Measurements from ENCODE around the gene CFAP47. TPM values are rescaled to one million over a fixed set of nuclear protein-coding genes. Genes with fewer than 3 reads are reported as not detected.
"Not testable (repeated sequence)": the region's sequence is repeated elsewhere in the genome, so short reads cannot be mapped to it uniquely, and the experiment has no call there.

The CFAP47 gene
- total and polyA plus RNA-seq, 8 donors: 1.1 to 2.2 TPM; not detected in 6

DNA sequence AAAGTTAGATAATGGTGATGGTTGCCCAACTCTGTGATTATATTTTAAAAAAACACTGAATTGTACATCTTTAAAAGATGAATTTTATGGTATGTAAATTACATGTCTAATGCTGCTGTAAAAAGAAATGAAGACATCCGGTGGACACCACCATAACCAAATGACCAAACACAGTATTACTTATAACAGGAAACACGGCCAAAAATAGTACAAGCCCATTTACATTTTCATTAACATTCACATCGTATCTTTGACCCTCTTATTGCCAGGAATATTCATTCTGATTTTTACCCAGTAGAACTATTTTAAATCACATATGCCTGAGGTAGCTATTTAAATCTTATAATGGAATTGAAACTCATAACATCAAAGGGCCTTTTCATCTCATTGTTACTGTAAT is 143.2 kb downstream of the CFAP47 start:
- H3K36me3 ChIP-seq: no peaks in the 10 kb centered on the region
- no peaks in the 10 kb centered on the region for H3K4me1 ChIP-seq
- no peak overlapping the region for H3K27ac ChIP-seq
- H3K4me3 ChIP-seq: no peak overlapping the region
- no peaks in the 10 kb centered on the region for H3K27me3 ChIP-seq
- no peaks in the 10 kb centered on the region for H3K9me3 ChIP-seq
- intact Hi-C loops (cut with DNase I; ENCODE audit: low total_unique reads): no loop called here
- no peak for TF ChIP-seq EP300 (IDR thresholded peaks at IDR 0.05)
- TF ChIP-seq CTCF (IDR thresholded peaks at IDR 0.05): no peak
- TF ChIP-seq POLR2AphosphoS5 (IDR thresholded peaks at IDR 0.05): no peak
- no peak for TF ChIP-seq POLR2A (IDR thresholded peaks at IDR 0.05)
- DNase-seq: no peak
- WGBS, 5 donors: 68 to 92% (median 78%) methylated on average over 3 of the region's 3 CpGs

DNA sequence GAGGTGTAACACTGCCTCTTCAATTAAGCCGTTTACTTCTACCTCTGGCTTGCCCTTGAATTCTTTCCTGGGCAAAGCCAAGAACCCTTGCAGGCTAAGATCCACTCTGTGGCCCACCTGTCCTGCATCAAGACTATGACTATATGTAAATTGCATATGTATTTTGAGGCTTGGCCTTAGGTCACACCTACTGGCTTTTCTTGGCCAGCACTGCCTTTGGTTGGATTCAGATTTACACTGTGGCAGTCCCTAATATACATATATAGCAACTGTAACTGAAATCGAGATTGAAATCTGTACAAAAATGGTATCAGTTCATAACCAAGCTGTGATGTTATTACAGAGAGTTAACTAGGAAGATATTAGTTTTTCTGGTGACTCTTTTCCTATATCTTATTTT is 151.5 kb downstream of the CFAP47 start:
- no peaks in the 10 kb centered on the region for H3K4me1 ChIP-seq
- no peak for TF ChIP-seq EP300 (IDR thresholded peaks at IDR 0.05)
- TF ChIP-seq POLR2AphosphoS5 (IDR thresholded peaks at IDR 0.05): no peak

DNA sequence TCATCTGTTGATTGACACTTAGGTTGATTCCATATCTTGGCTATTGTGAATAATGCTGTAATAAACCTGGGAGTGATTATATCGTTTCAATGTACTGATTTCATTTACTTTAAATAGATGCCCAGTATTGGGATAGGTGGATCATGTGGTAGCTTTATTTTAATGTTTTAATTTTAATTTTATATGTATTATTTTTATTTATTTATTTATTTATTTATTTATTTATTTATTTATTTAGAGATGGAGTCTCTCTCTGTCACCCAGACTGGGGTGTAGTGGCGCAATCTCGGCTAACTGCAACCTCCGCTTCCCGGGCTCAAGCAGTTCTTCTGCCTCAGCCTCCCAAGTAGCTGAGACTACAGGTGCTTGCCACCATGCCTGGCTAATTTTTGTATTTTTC is 155.5 kb downstream of the CFAP47 start:
- H3K27me3 ChIP-seq; H3K36me3 ChIP-seq; H3K4me1 ChIP-seq; DNase-seq; intact Hi-C loops (cut with DNase I; ENCODE audit: low total_unique reads); H3K27ac ChIP-seq; H3K9me3 ChIP-seq; H3K4me3 ChIP-seq: not testable (repeated sequence)
- WGBS, 5 donors: 87 to 97% (median 96%) methylated on average over 5 of the region's 5 CpGs

More for the DNA sequence above, 151.5 kb downstream of the CFAP47 start:
- no peak for DNase-seq
- intact Hi-C loops (cut with DNase I; ENCODE audit: low total_unique reads): no loop called here
- no peaks in the 10 kb centered on the region for H3K9me3 ChIP-seq
- no peaks in the 10 kb centered on the region for H3K36me3 ChIP-seq
- WGBS, 5 donors: 78 to 89% (median 84%) methylated on average over 2 of the region's 2 CpGs
- H3K4me3 ChIP-seq: no peak overlapping the region
- no peaks in the 10 kb centered on the region for H3K27me3 ChIP-seq
- H3K27ac ChIP-seq: no peak overlapping the region

- no peaks in the 10 kb centered on the region for H3K36me3 ChIP-seq
- H3K27me3 ChIP-seq: no peaks in the 10 kb centered on the region
- no peaks in the 10 kb centered on the region for H3K4me1 ChIP-seq
- 64 to 86% (median 80%) methylated on average over 1 of the region's 1 CpG for WGBS, 5 donors
- DNase-seq: peak in 1 of 2 donors; percentile 9
- no peak overlapping the region for H3K4me3 ChIP-seq
- TF ChIP-seq POLR2A (IDR thresholded peaks at IDR 0.05): no peak
- no peak for TF ChIP-seq EP300 (IDR thresholded peaks at IDR 0.05)
- TF ChIP-seq POLR2AphosphoS5 (IDR thresholded peaks at IDR 0.05): no peak
- TF ChIP-seq CTCF (IDR thresholded peaks at IDR 0.05): no peak
- intact Hi-C loops (cut with DNase I; ENCODE audit: low total_unique reads): no loop called here
- no peak overlapping the region for H3K27ac ChIP-seq
- no peaks in the 10 kb centered on the region for H3K9me3 ChIP-seq
These were observed 163.7 kb downstream of the CFAP47 start for GRCh38 chrX:36083256-36083655.

DNA sequence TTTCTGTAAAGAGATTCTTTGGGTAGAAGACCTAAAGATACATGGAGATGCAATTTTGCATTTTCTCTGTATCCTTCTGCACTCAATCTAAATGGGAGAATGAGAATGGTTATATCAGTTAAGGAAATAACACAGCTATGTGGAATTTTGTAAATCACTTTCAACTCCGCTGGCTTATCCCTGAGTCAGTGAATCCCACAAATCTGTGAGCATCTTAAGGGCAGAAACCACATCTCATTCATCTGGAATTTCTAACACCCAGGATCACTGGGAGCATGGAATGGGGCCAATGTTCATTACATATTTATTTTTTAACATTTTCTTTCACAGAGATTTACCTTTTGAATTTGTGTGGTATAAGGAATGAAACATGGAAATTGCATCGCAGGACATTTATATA is 167.8 kb downstream of the CFAP47 start:
- intact Hi-C loops (cut with DNase I; ENCODE audit: low total_unique reads): no loop called here
- 57 to 98% (median 87%) methylated on average over 2 of the region's 2 CpGs for WGBS, 5 donors
- H3K27me3 ChIP-seq: no peaks in the 10 kb centered on the region
- no peak overlapping the region for H3K27ac ChIP-seq
- H3K36me3 ChIP-seq: no peaks in the 10 kb centered on the region
- no peak for TF ChIP-seq POLR2AphosphoS5 (IDR thresholded peaks at IDR 0.05)
- no peak for TF ChIP-seq CTCF (IDR thresholded peaks at IDR 0.05)
- no peak for TF ChIP-seq POLR2A (IDR thresholded peaks at IDR 0.05)
- TF ChIP-seq EP300 (IDR thresholded peaks at IDR 0.05): no peak
- H3K4me1 ChIP-seq: no peaks in the 10 kb centered on the region
- no peak overlapping the region for H3K4me3 ChIP-seq
- H3K9me3 ChIP-seq: no peaks in the 10 kb centered on the region
- no peak for DNase-seq

DNA sequence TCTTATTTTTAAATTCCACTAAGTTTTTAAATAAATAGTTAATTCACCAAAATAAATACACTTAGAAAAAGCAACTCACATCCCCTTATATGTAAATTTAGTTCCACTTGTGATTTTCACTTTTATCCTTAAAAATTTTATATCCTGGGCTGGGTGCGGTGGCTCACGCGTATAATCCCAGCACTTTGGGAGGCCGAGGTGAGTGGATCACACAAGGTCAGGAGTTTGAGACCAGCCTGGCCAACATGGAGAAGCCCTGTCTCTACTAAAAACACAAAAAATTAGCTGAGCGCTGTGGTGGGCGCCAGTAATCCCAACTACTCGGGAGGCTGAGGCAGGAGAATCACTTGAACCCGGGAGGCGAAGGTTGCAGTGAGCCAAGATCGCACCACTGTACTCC is 169.4 kb downstream of the CFAP47 start:
- DNase-seq; intact Hi-C loops (cut with DNase I; ENCODE audit: low total_unique reads): not testable (repeated sequence)
- WGBS, 5 donors: 89 to 97% (median 94%) methylated on average over 10 of the region's 10 CpGs

More for the DNA sequence above, 169.4 kb downstream of the CFAP47 start:
- H3K4me3 ChIP-seq, H3K27me3 ChIP-seq, H3K36me3 ChIP-seq, H3K27ac ChIP-seq, H3K4me1 ChIP-seq, H3K9me3 ChIP-seq: not testable (repeated sequence)

Measured in stomach (tissue), 9 donors.